Gastroesophageal sphincter (tissue), 3 donors: Measurements from ENCODE around the gene CSNK1E.
A peak's percentile ranks its signal among the peaks of the same experiment; 100 is the strongest.

Source experiments
- EP300 ChIP-seq: sonication (generic); formaldehyde crosslinking; IDR thresholded peaks from one replicate; pipeline ENCODE4 v1.6.1; 2017; ENCODE audit warnings: antibody characterized with exemption, mild to moderate bottlenecking
- POLR2A ChIP-seq, 2 donors: fragments of 450-650 bp; IDR thresholded peaks; one replicate each; pipeline ENCODE4 v1.6.1; 2017; ENCODE audit warnings: antibody characterized with exemption in 2 of 2, mild to moderate bottlenecking in 2 of 2, moderate library complexity in 1 of 2
- POLR2AphosphoS5 ChIP-seq: sonication (generic); formaldehyde crosslinking; IDR thresholded peaks from one replicate; pipeline ENCODE4 v1.6.1; 2017; ENCODE audit warnings: antibody characterized with exemption
- TF ChIP-seq, protein P1 (sequence below), 4 experiments: fragments of 200-600 bp in 2 of 4; fragments of 450-650 bp in 2 of 4; sonication (generic) in 1 of 4; IDR thresholded peaks; one replicate each; pipeline ENCODE4 v1.5.1; 2017 to 2019; ENCODE audit warnings: antibody characterized with exemption in 4 of 4, mild to moderate bottlenecking in 2 of 4, moderate library complexity in 2 of 4

- TF ChIP-seq POLR2A (IDR thresholded peaks at IDR 0.05) (peak; percentile 23 to 56), EP300 (no peak), POLR2AphosphoS5 (peak; percentile 28)
- TF ChIP-seq, protein P1, sequence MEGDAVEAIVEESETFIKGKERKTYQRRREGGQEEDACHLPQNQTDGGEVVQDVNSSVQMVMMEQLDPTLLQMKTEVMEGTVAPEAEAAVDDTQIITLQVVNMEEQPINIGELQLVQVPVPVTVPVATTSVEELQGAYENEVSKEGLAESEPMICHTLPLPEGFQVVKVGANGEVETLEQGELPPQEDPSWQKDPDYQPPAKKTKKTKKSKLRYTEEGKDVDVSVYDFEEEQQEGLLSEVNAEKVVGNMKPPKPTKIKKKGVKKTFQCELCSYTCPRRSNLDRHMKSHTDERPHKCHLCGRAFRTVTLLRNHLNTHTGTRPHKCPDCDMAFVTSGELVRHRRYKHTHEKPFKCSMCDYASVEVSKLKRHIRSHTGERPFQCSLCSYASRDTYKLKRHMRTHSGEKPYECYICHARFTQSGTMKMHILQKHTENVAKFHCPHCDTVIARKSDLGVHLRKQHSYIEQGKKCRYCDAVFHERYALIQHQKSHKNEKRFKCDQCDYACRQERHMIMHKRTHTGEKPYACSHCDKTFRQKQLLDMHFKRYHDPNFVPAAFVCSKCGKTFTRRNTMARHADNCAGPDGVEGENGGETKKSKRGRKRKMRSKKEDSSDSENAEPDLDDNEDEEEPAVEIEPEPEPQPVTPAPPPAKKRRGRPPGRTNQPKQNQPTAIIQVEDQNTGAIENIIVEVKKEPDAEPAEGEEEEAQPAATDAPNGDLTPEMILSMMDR (IDR thresholded peaks at IDR 0.05), result no peak
These were observed at the start of gene CSNK1E for GRCh38 chr22:38317122-38317994.
